Measurements from ENCODE around the gene ARMC12.
A peak's percentile ranks its signal among the peaks of the same experiment; 100 is the strongest.

ARMC12 gene

GRCh38 chr6:35781290-35781689 lies 44.5 kb downstream of the ARMC12 start:
- Histone ChIP-seq H3K4me1 (no peaks in the 10 kb centered on the region), H3K36me3 (no peaks in the 10 kb centered on the region), H3K9me3 (no peaks in the 10 kb centered on the region; the same call in 1 of the 2 replicates), H3K27me3 (no peaks in the 10 kb centered on the region), H3K4me3 (ENCODE audit: low read depth, low read length) (no peak overlapping the region)
- no peak for DNase-seq
- TF ChIP-seq CTCF (IDR thresholded peaks at IDR 0.05; ENCODE audit: low read depth, low read length), result no peak

- Histone ChIP-seq H3K4me1 (no peaks in the 10 kb centered on the region), H3K36me3 (no peaks in the 10 kb centered on the region), H3K9me3 (no peaks in the 10 kb centered on the region; the same call in 1 of the 2 replicates), H3K4me3 (ENCODE audit: low read depth, low read length) (no peak overlapping the region), H3K27me3 (peaks cover 6% of the 10 kb centered on the region; the same call in 1 of the 2 replicates)
- no peak for TF ChIP-seq CTCF (IDR thresholded peaks at IDR 0.05; ENCODE audit: low read depth, low read length)
- DNase-seq, result peak; percentile 69
Observed at GRCh38 chr6:35782424-35782823, 45.6 kb downstream of the ARMC12 start.

GRCh38 chr6:35784200-35784599 lies 47.4 kb downstream of the ARMC12 start:
- no peak for TF ChIP-seq CTCF (IDR thresholded peaks at IDR 0.05; ENCODE audit: low read depth, low read length)
- H3K4me3 ChIP-seq (ENCODE audit: low read depth, low read length), result no peak overlapping the region
- H3K9me3 ChIP-seq, result no peaks in the 10 kb centered on the region; the same call in 1 of the 2 replicates
- no peaks in the 10 kb centered on the region for H3K4me1 ChIP-seq
- peaks cover 12% of the 10 kb centered on the region for H3K27me3 ChIP-seq
- no peak for DNase-seq
- no peaks in the 10 kb centered on the region for H3K36me3 ChIP-seq

- DNase-seq, result no peak
- no peaks in the 10 kb centered on the region for H3K4me1 ChIP-seq
- no peaks in the 10 kb centered on the region; the same call in 1 of the 2 replicates for H3K9me3 ChIP-seq
- H3K27me3 ChIP-seq, result peaks cover 12% of the 10 kb centered on the region
- H3K4me3 ChIP-seq (ENCODE audit: low read depth, low read length), result no peak overlapping the region; the same call in 1 of the 2 replicates
- no peak for TF ChIP-seq CTCF (IDR thresholded peaks at IDR 0.05; ENCODE audit: low read depth, low read length)
- no peaks in the 10 kb centered on the region for H3K36me3 ChIP-seq
Observed at GRCh38 chr6:35786272-35786671, 49.4 kb downstream of the ARMC12 start.

GRCh38 chr6:35786810-35787209 lies 50.0 kb downstream of the ARMC12 start:
- Histone ChIP-seq H3K4me1 (no peaks in the 10 kb centered on the region), H3K4me3 (ENCODE audit: low read depth, low read length) (peak overlapping the region; percentile 35), H3K36me3 (no peaks in the 10 kb centered on the region), H3K27me3 (peaks cover 12% of the 10 kb centered on the region), H3K9me3 (no peaks in the 10 kb centered on the region; the same call in 1 of the 2 replicates)
- no peak for TF ChIP-seq CTCF (IDR thresholded peaks at IDR 0.05; ENCODE audit: low read depth, low read length)
- DNase-seq, result peak; percentile 28

- no peaks in the 10 kb centered on the region for H3K36me3 ChIP-seq
- TF ChIP-seq CTCF (IDR thresholded peaks at IDR 0.05; ENCODE audit: low read depth, low read length), result no peak
- no peak for DNase-seq
- no peaks in the 10 kb centered on the region; the same call in 1 of the 2 replicates for H3K9me3 ChIP-seq
- peak overlapping the region; percentile 35 for H3K4me3 ChIP-seq (ENCODE audit: low read depth, low read length)
- no peaks in the 10 kb centered on the region for H3K4me1 ChIP-seq
- H3K27me3 ChIP-seq, result peaks cover 12% of the 10 kb centered on the region
Observed at GRCh38 chr6:35787266-35788218, 50.7 kb downstream of the ARMC12 start.

Data from BE2C (cell line).